GM12878 (cell line): ENCODE data around the gene ZNF763. TPM values are rescaled to one million over a fixed set of nuclear protein-coding genes. Genes with fewer than 3 reads are reported as not detected.

Source experiments
- ATAC-seq: fragments of 200-7000 bp; cut with Tn5 transposase; 3 replicates; pipeline ENCODE4 v1.9.1; 2020; ENCODE audit warnings: mild to moderate bottlenecking, moderate library complexity
- BruUV-seq: library from RNA; stranded (reverse); fragments of 400-500 nt; replicated peaks from 2 replicates; lab custom pipeline; 2021; lab: Mats Ljungman, UMichigan
- CTCF ChIA-PET: fragments of 300-600 bp; sonication (Branson Sonifier 250); formaldehyde crosslinking; extraction: SDS; loops from one replicate; lab custom pipeline; 2021; ENCODE audit warnings: inconsistent platforms; lab: Yijun Ruan, JAX
- POLR2A ChIA-PET: fragments of 350-600 bp; formaldehyde crosslinking; extraction: SDS; loops from one replicate; lab custom pipeline; 2021; ENCODE audit warnings: inconsistent platforms; lab: Charles Lee
- RAD21 ChIA-PET: fragments of 300-600 bp; sonication (Branson Sonifier 250); formaldehyde crosslinking; loops from one replicate; lab custom pipeline; 2023; ENCODE audit warnings: antibody characterized with exemption; ENCODE audit not compliant: unreplicated experiment; lab: Charles Lee
- SMC1A ChIA-PET: fragments of 300-600 bp; sonication (Branson Sonifier 250); formaldehyde crosslinking; loops from one replicate; lab custom pipeline; 2023; ENCODE audit not compliant: unreplicated experiment, uncharacterized antibody; lab: Charles Lee
- DNase-seq: peaks from one replicate; pipeline ENCODE4 v3.0.0-alpha.2; 2011; ENCODE audit warnings: low read depth, low spot score
- FAIRE-seq: peaks from 3 replicates; lab custom pipeline; 2011; peaks lifted over from hg19 to GRCh38; lab: Jason Lieb, UNC
- H2AFZ ChIP-seq: 2 replicates; pipeline ENCODE4 v1.6.0; 2011; ENCODE audit warnings: low read depth, low read length, control low read depth; ENCODE audit not compliant: control insufficient read depth
- H3K27ac ChIP-seq: 2 replicates; pipeline ENCODE4 v1.5.1; 2011; ENCODE audit warnings: control low read depth; ENCODE audit not compliant: control insufficient read depth, insufficient read depth
- H3K27me3 ChIP-seq, 2 experiments: replicated peaks in 1 of 2; 2 replicates each; pipeline versions ENCODE4 v1.6.0 to v1.6.1; 2011; ENCODE audit warnings: low read length in 1 of 2; ENCODE audit not compliant: control insufficient read depth in 2 of 2, insufficient read depth in 2 of 2
- H3K36me3 ChIP-seq, 2 experiments: 2 replicates each; pipeline ENCODE4 v1.5.1; 2011; ENCODE audit warnings: low read length in 1 of 2; ENCODE audit not compliant: control insufficient read depth in 2 of 2, insufficient read depth in 2 of 2
- H3K4me1 ChIP-seq: 2 replicates; pipeline ENCODE4 v1.6.1; 2011; ENCODE audit warnings: mild to moderate bottlenecking, low read length, moderate library complexity, mixed read lengths; ENCODE audit not compliant: control insufficient read depth, insufficient read depth
- H3K4me2 ChIP-seq: 2 replicates; pipeline ENCODE4 v1.6.0; 2011; ENCODE audit warnings: control low read depth; ENCODE audit not compliant: control insufficient read depth, insufficient read depth
- H3K4me3 ChIP-seq: fragments of 200-600 bp; sonication (generic); 2 replicates; pipeline ENCODE4 v1.5.1; 2016
- H3K79me2 ChIP-seq: 2 replicates; pipeline ENCODE4 v1.6.0; 2011; ENCODE audit warnings: low read length; ENCODE audit not compliant: control insufficient read depth, insufficient read depth
- H3K9ac ChIP-seq: 2 replicates; pipeline ENCODE4 v1.8.0; 2011; ENCODE audit warnings: low read length, control low read depth, mixed read lengths; ENCODE audit not compliant: control insufficient read depth, insufficient read depth
- H3K9me3 ChIP-seq: replicated peaks from 3 replicates; pipeline ENCODE4 v1.5.1; 2011; ENCODE audit warnings: mild to moderate bottlenecking, low read length; ENCODE audit not compliant: control insufficient read depth, insufficient read depth
- H4K20me1 ChIP-seq: 2 replicates; pipeline ENCODE4 v1.6.0; 2011; ENCODE audit not compliant: control insufficient read depth, insufficient read depth
- ASH2L ChIP-seq: fragments of 300-600, 200-600 bp; sonication (generic); IDR thresholded peaks from 2 replicates; pipeline ENCODE4 v1.6.1; 2017; ENCODE audit warnings: low read depth, mild to moderate bottlenecking, borderline replicate concordance
- BHLHE40 ChIP-seq, 2 experiments: fragments of 450-650 bp in 1 of 2; IDR thresholded peaks; 2 replicates each; pipeline ENCODE4 v1.6.1; 2011 to 2017; ENCODE audit warnings: low read depth in 2 of 2, borderline replicate concordance in 1 of 2, improper control_type of control experiment in 1 of 2, low read length in 1 of 2, mild to moderate bottlenecking in 1 of 2
- DPF2 ChIP-seq: fragments of 450-650 bp; IDR thresholded peaks from 2 replicates; pipeline ENCODE4 v1.6.1; 2017; ENCODE audit warnings: mild to moderate bottlenecking
- EED ChIP-seq: sonication (generic); IDR thresholded peaks from 2 replicates; pipeline ENCODE4 v1.6.1; 2016; ENCODE audit warnings: antibody characterized with exemption, low read depth
- HDGF ChIP-seq: fragments of 450-650 bp; IDR thresholded peaks from 2 replicates; pipeline ENCODE4 v1.6.1; 2016; ENCODE audit warnings: antibody characterized with exemption
- IRF4 ChIP-seq: IDR thresholded peaks from 2 replicates; pipeline ENCODE4 v1.6.1; 2011; ENCODE audit warnings: low read depth, low read length
- KLF5 ChIP-seq: fragments of 450-650 bp; IDR thresholded peaks from 2 replicates; pipeline ENCODE4 v1.6.1; 2014; ENCODE audit warnings: mild to moderate bottlenecking; ENCODE audit not compliant: partially characterized antibody
- MYB ChIP-seq: fragments of 150-350 bp; IDR thresholded peaks from 2 replicates; pipeline ENCODE4 v1.6.1; 2014; ENCODE audit warnings: mild to moderate bottlenecking, low read depth, low read length, borderline replicate concordance
- PML ChIP-seq: IDR thresholded peaks from 2 replicates; pipeline ENCODE4 v1.6.1; 2012; ENCODE audit warnings: low read length, inconsistent platforms
- POLR2AphosphoS2 ChIP-seq: IDR thresholded peaks from 2 replicates; pipeline ENCODE4 v1.6.1; 2011; ENCODE audit warnings: low read depth, mild to moderate bottlenecking, low read length, improper control_type of control experiment, moderate library complexity
- RAD21 ChIP-seq: IDR thresholded peaks from 2 replicates; pipeline ENCODE4 v1.6.1; 2011; ENCODE audit warnings: mild to moderate bottlenecking, low read depth, low read length, moderate library complexity; ENCODE audit not compliant: insufficient read depth
- RCOR1 ChIP-seq: conservative IDR thresholded peaks from 2 replicates; pipeline ENCODE4 v1.6.1; 2012; ENCODE audit warnings: low read depth, low read length, improper control_type of control experiment
- RFX5 ChIP-seq: IDR thresholded peaks from 2 replicates; pipeline ENCODE4 v1.6.1; 2011; ENCODE audit warnings: low read depth, low read length, improper control_type of control experiment
- SIX5 ChIP-seq: IDR thresholded peaks from 2 replicates; pipeline ENCODE4 v1.6.1; 2011; ENCODE audit warnings: mild to moderate bottlenecking, low read depth, low read length, moderate library complexity; ENCODE audit not compliant: severe bottlenecking
- TBL1XR1 ChIP-seq: IDR thresholded peaks from 2 replicates; pipeline ENCODE4 v1.6.1; 2012; ENCODE audit warnings: low read depth, low read length, improper control_type of control experiment
- TCF12 ChIP-seq: IDR thresholded peaks from 2 replicates; pipeline ENCODE4 v1.6.1; 2011; ENCODE audit warnings: low read depth, mild to moderate bottlenecking, low read length
- ZNF217 ChIP-seq: fragments of 450-650 bp; IDR thresholded peaks from 2 replicates; pipeline ENCODE4 v1.6.1; 2017; ENCODE audit warnings: antibody characterized with exemption, mild to moderate bottlenecking
- WGBS: methylation state at CpG from one replicate; pipeline ENCODE4 v1.1.6; 2016; ENCODE audit warnings: low lambda C conversion rate; ENCODE audit not compliant: insufficient replicate concordance, insufficient coverage; ENCODE audit errors: missing lambda C conversion rate; 5-methylcytosine and 5-hydroxymethylcytosine counted together
- in situ Hi-C: fragments of 300-500 bp; cut with MboI; formaldehyde crosslinking; loops from 9 replicates; pipeline ENCODE4 v1.14.3; 2018; ENCODE audit warnings: mixed read lengths
- intact Hi-C: fragments of 100-400 bp; cut with micrococcal nuclease; formaldehyde crosslinking; loops from one replicate; pipeline ENCODE4 v1.14.2; 2022; ENCODE audit not compliant: unreplicated experiment
- polyA plus RNA-seq, 11 experiments: library from polyadenylated mRNA; depleted of rRNA in 4 of 11; unstranded in 6 of 11; stranded (reverse) in 5 of 11; fragments of >200 nt; fragmentation: Nextera tagmentation in 4 of 11; fragmentation: Illumina TruSeq in 1 of 11; extraction: Ambion mirVana in 4 of 11; extraction: Trizol in 1 of 11; gene quantifications; 1 replicate in 1 of 11; 2 replicates in 10 of 11; pipeline versions ENCODE4 v1.2.1 to v1.2.3, GENCODE V29; 2011 to 2016; ENCODE audit warnings: inconsistent platforms in 2 of 11, missing spikeins in 2 of 11, low read depth in 1 of 11
- total RNA-seq, 4 experiments: library from RNA; depleted of rRNA in 3 of 4; stranded (reverse); fragments of >200 nt in 3 of 4; fragmentation: Illumina TruSeq in 1 of 4; extraction: Trizol in 1 of 4; gene quantifications; 2 replicates each; pipeline versions ENCODE4 v1.2.1 to v1.2.3, GENCODE V29; 2013 to 2021
- TF ChIP-seq, protein P1 (sequence below): IDR thresholded peaks from 2 replicates; pipeline ENCODE4 v1.6.1; 2011; ENCODE audit warnings: low read depth, mild to moderate bottlenecking, low read length, moderate library complexity, borderline replicate concordance; ENCODE audit errors: extremely low read depth
- TF ChIP-seq, protein P2 (sequence below): fragments of 450-650 bp; IDR thresholded peaks from 2 replicates; pipeline ENCODE4 v1.6.1; 2018; ENCODE audit warnings: mild to moderate bottlenecking, low read depth, moderate library complexity; ENCODE audit not compliant: partially characterized antibody
- TF ChIP-seq, protein P3 (sequence below): fragments of 450-650 bp; IDR thresholded peaks from 2 replicates; pipeline ENCODE4 v1.6.1; 2016; ENCODE audit warnings: mild to moderate bottlenecking
- TF ChIP-seq, protein P4 (sequence below): IDR thresholded peaks from 2 replicates; pipeline ENCODE4 v1.6.1; 2011; ENCODE audit warnings: borderline replicate concordance, low read depth, mild to moderate bottlenecking, moderate library complexity, mixed read lengths, low read length; ENCODE audit not compliant: insufficient read depth; ENCODE audit errors: extremely low read length

ZNF763 gene
- total and polyA plus RNA-seq, 10 of the 15 experiments (the other 5 are each of a cell fraction or from before 2014, with no cell fraction given) = 0.62 to 1.8 (median 1.1) TPM

DNA sequence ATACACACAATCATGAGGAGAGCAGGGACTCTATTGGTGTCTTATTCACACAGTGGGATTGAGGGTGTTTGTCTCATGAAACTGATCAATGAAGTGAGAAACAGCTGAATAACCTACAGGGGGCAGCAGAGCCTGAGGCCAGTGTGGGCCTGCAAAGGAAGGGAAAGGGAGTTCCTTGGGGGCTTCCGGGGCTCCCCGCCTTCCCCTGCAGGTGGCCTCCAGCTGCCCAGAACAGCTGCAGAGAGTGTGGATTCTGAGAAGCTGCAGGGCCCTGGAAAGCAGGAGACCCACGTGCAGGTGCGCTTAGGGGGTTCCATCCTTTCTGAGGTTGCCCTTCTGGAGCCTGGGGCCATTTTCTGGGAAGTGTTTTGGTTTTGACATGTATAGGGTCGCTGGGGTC lies 20.1 kb downstream of the ZNF763 start (continued):
- TF ChIP-seq KLF5 = no peak
- TF ChIP-seq DPF2 = no peak
- TF ChIP-seq BHLHE40 (IDR thresholded peaks at IDR 0.05; ENCODE audit: borderline replicate concordance in 1 of 2, low read depth in 2 of 2, low read length in 1 of 2) = 0 out of 4 replicates have a peak, but pooled peaks of 1 of the 2 experiments have one; percentile 13
- no peak; the same call in 1 of the 2 replicates for TF ChIP-seq EED
- no peak for TF ChIP-seq IRF4
- TF ChIP-seq POLR2AphosphoS2 = no peak
- no peak for TF ChIP-seq ASH2L
- peak; percentile 59 for TF ChIP-seq RAD21
- TF ChIP-seq HDGF = no peak
- no peak for TF ChIP-seq PML
- peak; percentile 93 for TF ChIP-seq TCF12
- TF ChIP-seq, protein P1, sequence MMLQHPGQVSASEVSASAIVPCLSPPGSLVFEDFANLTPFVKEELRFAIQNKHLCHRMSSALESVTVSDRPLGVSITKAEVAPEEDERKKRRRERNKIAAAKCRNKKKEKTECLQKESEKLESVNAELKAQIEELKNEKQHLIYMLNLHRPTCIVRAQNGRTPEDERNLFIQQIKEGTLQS = no peak
- TF ChIP-seq RFX5 = no peak
- no peak for TF ChIP-seq ZNF217

DNA sequence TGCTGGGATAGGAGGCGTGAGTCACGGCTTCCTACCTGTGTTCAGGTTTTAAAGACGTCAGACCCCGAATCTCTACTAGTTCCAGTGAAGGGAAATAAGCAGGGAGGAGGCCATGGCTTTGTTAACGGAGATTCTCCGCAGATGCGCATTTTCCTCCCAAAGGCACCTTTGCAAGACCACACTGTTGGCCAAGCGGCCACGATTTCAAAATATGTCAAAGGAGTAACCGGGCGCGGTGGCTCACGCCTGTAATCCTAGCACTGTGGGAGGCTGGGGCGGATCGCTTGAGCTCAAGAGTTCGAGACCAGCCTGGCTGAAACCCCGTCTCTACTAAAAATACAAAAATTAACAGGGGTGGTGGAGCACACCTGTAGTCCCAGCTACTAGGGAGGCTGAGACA lies 21.9 kb downstream of the ZNF763 start:
- Histone ChIP-seq H3K36me3 (no peaks in the 10 kb centered on the region; a peak in 2 of 4 replicates), H3K4me2 (no peak overlapping the region), H4K20me1 (no peaks in the 10 kb centered on the region), H2AFZ (no peak overlapping the region), H3K4me1 (no peaks in the 10 kb centered on the region), H3K9ac (no peak overlapping the region), H3K27me3 (no peaks in the 10 kb centered on the region), H3K4me3 (no peak overlapping the region), H3K27ac (no peak overlapping the region), H3K9me3 (no peaks in the 10 kb centered on the region; the same call in 2 of the 3 replicates), H3K79me2 (peaks cover 20% of the 10 kb centered on the region)
- ChIA-PET RAD21 (interaction anchor here (0.8 to 9.2 kb wide), 5 partner anchors 63 to 627 kb away, joined by 3 to 105 read pairs (median 4); partner anchors contain the start of genes ZNF136, ZNF20 and ZNF700), SMC1A (interaction anchor here (0.9 to 10.5 kb wide), 6 partner anchors 12 to 389 kb away, joined by 3 to 133 read pairs (median 16); partner anchors contain the start of genes ZNF700 and ZNF763), CTCF (interaction anchor here (1.9 to 12.9 kb wide), 9 partner anchors 13 to 189 kb away, joined by 7 to 181 read pairs (median 27); partner anchors contain the start of genes ZNF20, ZNF700, ZNF763 and ZNF878), POLR2A (interaction anchor here (0.6 to 3.8 kb wide), 5 partner anchors 12 to 419 kb away, joined by 3 to 37 read pairs (median 5); partner anchors contain the start of gene ZNF700)
- 93% methylated on average over 17 of the region's 17 CpGs for WGBS
- intact Hi-C loops = no loop called here
- no peak for ATAC-seq
- BruUV-seq = no TSS peak
- no peak for DNase-seq
- in situ Hi-C loops = no loop called here
- no peak for FAIRE-seq
- no peak for TF ChIP-seq MYB
- TF ChIP-seq TBL1XR1 = no peak
- TF ChIP-seq RCOR1 = no peak
- TF ChIP-seq SIX5 = no peak
- TF ChIP-seq, protein P2, sequence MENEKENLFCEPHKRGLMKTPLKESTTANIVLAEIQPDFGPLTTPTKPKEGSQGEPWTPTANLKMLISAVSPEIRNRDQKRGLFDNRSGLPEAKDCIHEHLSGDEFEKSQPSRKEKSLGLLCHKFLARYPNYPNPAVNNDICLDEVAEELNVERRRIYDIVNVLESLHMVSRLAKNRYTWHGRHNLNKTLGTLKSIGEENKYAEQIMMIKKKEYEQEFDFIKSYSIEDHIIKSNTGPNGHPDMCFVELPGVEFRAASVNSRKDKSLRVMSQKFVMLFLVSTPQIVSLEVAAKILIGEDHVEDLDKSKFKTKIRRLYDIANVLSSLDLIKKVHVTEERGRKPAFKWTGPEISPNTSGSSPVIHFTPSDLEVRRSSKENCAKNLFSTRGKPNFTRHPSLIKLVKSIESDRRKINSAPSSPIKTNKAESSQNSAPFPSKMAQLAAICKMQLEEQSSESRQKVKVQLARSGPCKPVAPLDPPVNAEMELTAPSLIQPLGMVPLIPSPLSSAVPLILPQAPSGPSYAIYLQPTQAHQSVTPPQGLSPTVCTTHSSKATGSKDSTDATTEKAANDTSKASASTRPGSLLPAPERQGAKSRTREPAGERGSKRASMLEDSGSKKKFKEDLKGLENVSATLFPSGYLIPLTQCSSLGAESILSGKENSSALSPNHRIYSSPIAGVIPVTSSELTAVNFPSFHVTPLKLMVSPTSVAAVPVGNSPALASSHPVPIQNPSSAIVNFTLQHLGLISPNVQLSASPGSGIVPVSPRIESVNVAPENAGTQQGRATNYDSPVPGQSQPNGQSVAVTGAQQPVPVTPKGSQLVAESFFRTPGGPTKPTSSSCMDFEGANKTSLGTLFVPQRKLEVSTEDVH = no peak
- TF ChIP-seq, protein P3, sequence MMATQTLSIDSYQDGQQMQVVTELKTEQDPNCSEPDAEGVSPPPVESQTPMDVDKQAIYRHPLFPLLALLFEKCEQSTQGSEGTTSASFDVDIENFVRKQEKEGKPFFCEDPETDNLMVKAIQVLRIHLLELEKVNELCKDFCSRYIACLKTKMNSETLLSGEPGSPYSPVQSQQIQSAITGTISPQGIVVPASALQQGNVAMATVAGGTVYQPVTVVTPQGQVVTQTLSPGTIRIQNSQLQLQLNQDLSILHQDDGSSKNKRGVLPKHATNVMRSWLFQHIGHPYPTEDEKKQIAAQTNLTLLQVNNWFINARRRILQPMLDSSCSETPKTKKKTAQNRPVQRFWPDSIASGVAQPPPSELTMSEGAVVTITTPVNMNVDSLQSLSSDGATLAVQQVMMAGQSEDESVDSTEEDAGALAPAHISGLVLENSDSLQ = no peak
- TF ChIP-seq, protein P4, sequence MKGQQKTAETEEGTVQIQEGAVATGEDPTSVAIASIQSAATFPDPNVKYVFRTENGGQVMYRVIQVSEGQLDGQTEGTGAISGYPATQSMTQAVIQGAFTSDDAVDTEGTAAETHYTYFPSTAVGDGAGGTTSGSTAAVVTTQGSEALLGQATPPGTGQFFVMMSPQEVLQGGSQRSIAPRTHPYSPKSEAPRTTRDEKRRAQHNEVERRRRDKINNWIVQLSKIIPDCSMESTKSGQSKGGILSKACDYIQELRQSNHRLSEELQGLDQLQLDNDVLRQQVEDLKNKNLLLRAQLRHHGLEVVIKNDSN = no peak
